ENCODE data around the gene UTP14C.

GRCh38 chr13:51981355-51981754, 43.1 kb upstream of the UTP14C start:
- no peak for TF ChIP-seq ZFP3 (CRISPR knock-in tag; IDR thresholded peaks at IDR 0.05)
- no peak for TF ChIP-seq PATZ1 (CRISPR knock-in tag; IDR thresholded peaks at IDR 0.05; ENCODE audit: borderline replicate concordance)
- no peak for TF ChIP-seq BACH2 (CRISPR knock-in tag; IDR thresholded peaks at IDR 0.05; ENCODE audit: borderline replicate concordance)
- TF ChIP-seq ZFP30 (CRISPR knock-in tag; IDR thresholded peaks at IDR 0.05) = no peak
- no peak for TF ChIP-seq PPARA (CRISPR knock-in tag; IDR thresholded peaks at IDR 0.05; ENCODE audit: borderline replicate concordance)
- no peak for TF ChIP-seq RARB (CRISPR knock-in tag; IDR thresholded peaks at IDR 0.05)
- TF ChIP-seq GLIS3 (CRISPR knock-in tag; IDR thresholded peaks at IDR 0.05) = no peak
- no peak for TF ChIP-seq CSRNP3 (CRISPR knock-in tag; IDR thresholded peaks at IDR 0.05)
- TF ChIP-seq SNAI2 (CRISPR knock-in tag; IDR thresholded peaks at IDR 0.05) = no peak
- no peak for TF ChIP-seq TSHZ2 (CRISPR knock-in tag; IDR thresholded peaks at IDR 0.05)

Measured in SK-N-SH treated with all-trans-retinoic acid at 6 μM for 48 hours (cell line).